B cell (primary cell): ENCODE results near the gene AFAP1L1.

Experiments used
- EZH2 ChIP-seq: IDR thresholded peaks from 2 replicates; pipeline ENCODE4 v1.6.1; 2012; ENCODE audit warnings: borderline replicate concordance, low read depth, mild to moderate bottlenecking, moderate library complexity, low read length; ENCODE audit not compliant: insufficient read depth, poor library complexity, severe bottlenecking
- TF ChIP-seq, protein P1 (sequence below): fragments of 200-600 bp; IDR thresholded peaks from one replicate; pipeline ENCODE4 v1.8.0; 2022; ENCODE audit warnings: antibody characterized with exemption, mild to moderate bottlenecking

DNA sequence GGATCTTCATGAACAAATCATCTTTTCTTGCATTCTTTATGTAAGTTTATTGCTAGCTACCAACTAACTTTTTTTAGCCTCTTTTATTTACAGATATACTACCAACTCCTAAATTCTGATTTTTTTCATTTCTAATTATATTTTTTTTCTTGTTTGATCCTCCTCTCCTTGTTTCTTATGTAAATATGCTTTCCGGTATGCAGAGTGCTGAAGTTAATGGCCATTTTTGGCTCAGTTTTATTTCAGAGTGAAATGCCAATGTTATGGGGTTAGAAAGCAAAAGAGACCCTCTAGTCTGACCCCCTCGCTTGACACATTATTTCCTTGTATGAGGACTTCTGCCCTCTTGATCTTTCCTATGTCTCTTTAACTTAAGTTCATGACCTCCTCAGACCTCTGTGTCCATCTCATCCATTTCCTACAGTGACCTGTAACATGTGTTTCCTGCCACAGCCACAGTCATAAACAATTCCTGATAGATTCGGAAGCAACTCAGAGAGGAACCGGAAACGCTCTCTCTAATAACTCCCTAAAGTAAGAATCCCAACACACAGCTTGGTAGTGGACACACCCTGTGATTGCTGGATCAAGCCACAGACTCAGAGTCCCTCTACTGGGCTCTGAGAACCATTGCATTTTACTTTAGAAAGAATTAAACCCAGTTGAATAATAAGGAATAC lies 42.9 kb upstream of the AFAP1L1 start:
- TF ChIP-seq, protein P1, sequence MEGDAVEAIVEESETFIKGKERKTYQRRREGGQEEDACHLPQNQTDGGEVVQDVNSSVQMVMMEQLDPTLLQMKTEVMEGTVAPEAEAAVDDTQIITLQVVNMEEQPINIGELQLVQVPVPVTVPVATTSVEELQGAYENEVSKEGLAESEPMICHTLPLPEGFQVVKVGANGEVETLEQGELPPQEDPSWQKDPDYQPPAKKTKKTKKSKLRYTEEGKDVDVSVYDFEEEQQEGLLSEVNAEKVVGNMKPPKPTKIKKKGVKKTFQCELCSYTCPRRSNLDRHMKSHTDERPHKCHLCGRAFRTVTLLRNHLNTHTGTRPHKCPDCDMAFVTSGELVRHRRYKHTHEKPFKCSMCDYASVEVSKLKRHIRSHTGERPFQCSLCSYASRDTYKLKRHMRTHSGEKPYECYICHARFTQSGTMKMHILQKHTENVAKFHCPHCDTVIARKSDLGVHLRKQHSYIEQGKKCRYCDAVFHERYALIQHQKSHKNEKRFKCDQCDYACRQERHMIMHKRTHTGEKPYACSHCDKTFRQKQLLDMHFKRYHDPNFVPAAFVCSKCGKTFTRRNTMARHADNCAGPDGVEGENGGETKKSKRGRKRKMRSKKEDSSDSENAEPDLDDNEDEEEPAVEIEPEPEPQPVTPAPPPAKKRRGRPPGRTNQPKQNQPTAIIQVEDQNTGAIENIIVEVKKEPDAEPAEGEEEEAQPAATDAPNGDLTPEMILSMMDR: no peak
- no peak for TF ChIP-seq EZH2
